ENCODE results near the gene LDLRAP1.
A peak's percentile ranks its signal among the peaks of the same experiment; 100 is the strongest.

The LDLRAP1 gene

GRCh38 chr1:25562101-25562927 is 18.9 kb downstream of the LDLRAP1 start:
- Histone ChIP-seq H3K9ac (ENCODE audit: low read length) (no peak overlapping the region), H3K36me3 (ENCODE audit: control insufficient read depth, insufficient read depth, low read length) (peaks cover 18% of the 10 kb centered on the region), H3K4me1 (ENCODE audit: control insufficient read depth, insufficient read depth, low read length) (peaks cover 17% of the 10 kb centered on the region), H3K27me3 (ENCODE audit: control insufficient read depth, insufficient read depth, low read length) (no peaks in the 10 kb centered on the region), H3K27ac (ENCODE audit: low read depth, low read length) (no peak overlapping the region), H3K4me3 (ENCODE audit: low read length) (no peak overlapping the region)

GRCh38 chr1:25562928-25563283 is 19.5 kb downstream of the LDLRAP1 start:
- H3K27me3 ChIP-seq (ENCODE audit: control insufficient read depth, insufficient read depth, low read length), result no peaks in the 10 kb centered on the region
- no peak overlapping the region for H3K27ac ChIP-seq (ENCODE audit: low read depth, low read length)
- no peak overlapping the region for H3K9ac ChIP-seq (ENCODE audit: low read length)
- peaks cover 17% of the 10 kb centered on the region for H3K36me3 ChIP-seq (ENCODE audit: control insufficient read depth, insufficient read depth, low read length)
- H3K4me3 ChIP-seq (ENCODE audit: low read length), result no peak overlapping the region
- peaks cover 23% of the 10 kb centered on the region for H3K4me1 ChIP-seq (ENCODE audit: control insufficient read depth, insufficient read depth, low read length)

- Histone ChIP-seq H3K27ac (ENCODE audit: low read depth, low read length) (peak overlapping the region; percentile 27), H3K4me1 (ENCODE audit: control insufficient read depth, insufficient read depth, low read length) (peaks cover 30% of the 10 kb centered on the region), H3K4me3 (ENCODE audit: low read length) (peak overlapping the region; percentile 17), H3K9ac (ENCODE audit: low read length) (no peak overlapping the region), H3K27me3 (ENCODE audit: control insufficient read depth, insufficient read depth, low read length) (no peaks in the 10 kb centered on the region), H3K36me3 (ENCODE audit: control insufficient read depth, insufficient read depth, low read length) (peaks cover 13% of the 10 kb centered on the region)
Observed at GRCh38 chr1:25563330-25564215, 20.2 kb downstream of the LDLRAP1 start.

GRCh38 chr1:25564777-25565574 is 21.6 kb downstream of the LDLRAP1 start:
- H3K36me3 ChIP-seq (ENCODE audit: control insufficient read depth, insufficient read depth, low read length), result peaks cover 4% of the 10 kb centered on the region
- no peak overlapping the region for H3K4me3 ChIP-seq (ENCODE audit: low read length)
- peaks cover 35% of the 10 kb centered on the region for H3K4me1 ChIP-seq (ENCODE audit: control insufficient read depth, insufficient read depth, low read length)
- H3K9ac ChIP-seq (ENCODE audit: low read length), result no peak overlapping the region
- no peaks in the 10 kb centered on the region for H3K27me3 ChIP-seq (ENCODE audit: control insufficient read depth, insufficient read depth, low read length)
- no peak overlapping the region for H3K27ac ChIP-seq (ENCODE audit: low read depth, low read length)

DNA sequence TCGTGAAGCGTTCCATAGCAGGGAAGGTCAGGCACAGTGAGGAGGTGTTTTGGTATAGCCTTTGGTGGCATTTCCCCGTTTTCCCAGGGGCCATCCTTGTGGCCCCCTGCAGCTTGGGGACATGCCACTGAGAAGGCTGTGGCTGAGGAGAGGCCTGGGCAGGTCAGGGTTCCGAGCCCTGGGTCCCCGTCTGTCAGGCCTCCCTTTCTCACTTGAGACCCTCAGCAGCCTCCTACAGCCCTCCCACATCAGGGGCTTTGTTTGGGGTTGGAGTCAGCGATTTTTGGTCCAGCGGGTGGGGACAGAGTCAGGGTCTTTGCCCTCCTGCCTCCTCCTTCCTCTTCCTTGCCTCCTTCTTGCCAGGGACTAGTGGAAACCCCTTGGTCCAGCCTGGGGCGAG is 22.2 kb downstream of the LDLRAP1 start:
- H3K27me3 ChIP-seq (ENCODE audit: control insufficient read depth, insufficient read depth, low read length), result no peaks in the 10 kb centered on the region
- H3K27ac ChIP-seq (ENCODE audit: low read depth, low read length), result peak overlapping the region; percentile 79
- peaks cover 35% of the 10 kb centered on the region for H3K4me1 ChIP-seq (ENCODE audit: control insufficient read depth, insufficient read depth, low read length)
- H3K9ac ChIP-seq (ENCODE audit: low read length), result no peak overlapping the region
- no peak overlapping the region for H3K4me3 ChIP-seq (ENCODE audit: low read length)
- peaks cover 4% of the 10 kb centered on the region for H3K36me3 ChIP-seq (ENCODE audit: control insufficient read depth, insufficient read depth, low read length)

GRCh38 chr1:25566176-25566729 is 22.8 kb downstream of the LDLRAP1 start:
- peak overlapping the region; percentile 79 for H3K27ac ChIP-seq (ENCODE audit: low read depth, low read length)
- no peaks in the 10 kb centered on the region for H3K27me3 ChIP-seq (ENCODE audit: control insufficient read depth, insufficient read depth, low read length)
- H3K9ac ChIP-seq (ENCODE audit: low read length), result no peak overlapping the region
- peaks cover 4% of the 10 kb centered on the region for H3K36me3 ChIP-seq (ENCODE audit: control insufficient read depth, insufficient read depth, low read length)
- peaks cover 35% of the 10 kb centered on the region for H3K4me1 ChIP-seq (ENCODE audit: control insufficient read depth, insufficient read depth, low read length)
- H3K4me3 ChIP-seq (ENCODE audit: low read length), result no peak overlapping the region

GRCh38 chr1:25566730-25567341 is 23.4 kb downstream of the LDLRAP1 start:
- no peak overlapping the region for H3K4me3 ChIP-seq (ENCODE audit: low read length)
- H3K27ac ChIP-seq (ENCODE audit: low read depth, low read length), result peak overlapping the region; percentile 79
- H3K27me3 ChIP-seq (ENCODE audit: control insufficient read depth, insufficient read depth, low read length), result no peaks in the 10 kb centered on the region
- peaks cover 4% of the 10 kb centered on the region for H3K36me3 ChIP-seq (ENCODE audit: control insufficient read depth, insufficient read depth, low read length)
- peaks cover 35% of the 10 kb centered on the region for H3K4me1 ChIP-seq (ENCODE audit: control insufficient read depth, insufficient read depth, low read length)
- no peak overlapping the region for H3K9ac ChIP-seq (ENCODE audit: low read length)

DNA sequence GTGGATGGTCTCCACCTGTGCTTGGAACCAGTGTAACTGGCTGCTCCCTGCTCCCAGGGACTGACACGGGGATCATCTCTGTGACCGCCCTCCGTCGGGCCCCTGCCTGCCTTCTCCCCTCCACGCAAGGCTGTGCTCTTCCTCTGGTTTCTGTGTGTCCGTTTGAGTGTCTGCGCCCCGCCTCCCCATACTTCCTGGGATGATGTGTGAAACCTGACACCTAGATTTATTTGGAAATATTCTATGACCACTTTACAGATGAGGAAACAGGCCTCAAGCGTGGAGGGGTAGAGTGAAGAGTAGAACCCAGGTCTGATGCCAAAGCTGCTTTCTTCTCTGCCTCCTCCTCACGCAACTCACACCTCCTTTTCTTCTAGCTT is 24.3 kb downstream of the LDLRAP1 start:
- peaks cover 35% of the 10 kb centered on the region for H3K4me1 ChIP-seq (ENCODE audit: control insufficient read depth, insufficient read depth, low read length)
- peaks cover 4% of the 10 kb centered on the region for H3K36me3 ChIP-seq (ENCODE audit: control insufficient read depth, insufficient read depth, low read length)
- no peak overlapping the region for H3K4me3 ChIP-seq (ENCODE audit: low read length)
- H3K27ac ChIP-seq (ENCODE audit: low read depth, low read length), result peak overlapping the region; percentile 79
- H3K27me3 ChIP-seq (ENCODE audit: control insufficient read depth, insufficient read depth, low read length), result no peaks in the 10 kb centered on the region
- H3K9ac ChIP-seq (ENCODE audit: low read length), result no peak overlapping the region

- Histone ChIP-seq H3K4me3 (ENCODE audit: low read length) (no peak overlapping the region), H3K27me3 (ENCODE audit: control insufficient read depth, insufficient read depth, low read length) (no peaks in the 10 kb centered on the region), H3K27ac (ENCODE audit: low read depth, low read length) (peak overlapping the region; percentile 79), H3K4me1 (ENCODE audit: control insufficient read depth, insufficient read depth, low read length) (peaks cover 35% of the 10 kb centered on the region), H3K9ac (ENCODE audit: low read length) (no peak overlapping the region), H3K36me3 (ENCODE audit: control insufficient read depth, insufficient read depth, low read length) (peaks cover 4% of the 10 kb centered on the region)
Observed at GRCh38 chr1:25568090-25568833, 24.9 kb downstream of the LDLRAP1 start.

DNA sequence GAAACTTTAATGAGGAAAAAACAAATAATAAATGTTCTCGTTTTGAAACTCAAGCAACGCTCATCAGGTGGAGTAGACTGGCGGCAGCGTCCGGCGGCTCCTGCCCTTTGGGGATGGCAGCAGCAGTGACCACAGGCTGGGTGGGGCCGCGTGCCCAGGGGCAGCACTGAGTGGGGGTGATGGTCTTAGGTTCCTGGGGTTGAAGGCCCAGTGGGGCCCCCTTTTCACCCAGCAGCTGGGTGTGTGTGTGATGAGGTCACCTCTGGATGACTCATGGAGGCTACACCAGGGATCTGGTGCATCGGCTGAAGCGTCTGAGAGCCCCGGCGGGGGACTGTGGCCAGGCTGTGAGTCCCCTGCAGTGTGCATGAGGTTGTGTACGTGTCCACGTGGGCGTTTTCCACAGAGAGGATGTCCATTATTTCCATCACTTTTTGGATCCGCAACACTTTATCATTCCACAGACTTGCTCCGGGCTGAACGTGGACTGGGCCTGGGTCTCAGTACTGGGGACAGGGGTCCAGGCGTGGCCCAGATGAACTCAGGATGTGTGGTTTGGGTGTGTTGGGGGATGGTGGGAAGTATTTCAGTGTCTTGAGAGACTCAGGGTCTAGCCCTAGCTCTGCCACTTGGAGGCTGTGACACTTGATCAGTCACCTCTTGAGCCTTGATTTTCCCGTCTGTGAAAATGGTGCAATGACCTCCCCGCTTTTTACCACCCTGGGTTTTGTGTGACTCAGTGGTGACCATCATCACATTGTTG is 25.6 kb downstream of the LDLRAP1 start:
- Histone ChIP-seq H3K4me1 (ENCODE audit: control insufficient read depth, insufficient read depth, low read length) (peaks cover 35% of the 10 kb centered on the region), H3K27ac (ENCODE audit: low read depth, low read length) (peak overlapping the region; percentile 79), H3K36me3 (ENCODE audit: control insufficient read depth, insufficient read depth, low read length) (peaks cover 4% of the 10 kb centered on the region), H3K27me3 (ENCODE audit: control insufficient read depth, insufficient read depth, low read length) (no peaks in the 10 kb centered on the region), H3K4me3 (ENCODE audit: low read length) (no peak overlapping the region), H3K9ac (ENCODE audit: low read length) (no peak overlapping the region)
